GM23248 (cell line): ENCODE measurements around the gene CRP. TPM values are rescaled to one million over a fixed set of nuclear protein-coding genes. Genes with fewer than 3 reads are reported as not detected.
"Not testable (repeated sequence)": the region's sequence is repeated elsewhere in the genome, so short reads cannot be mapped to it uniquely, and the experiment has no call there.

ENCODE experiments used
- DNase-seq: peaks from one replicate; pipeline ENCODE4 v3.0.0-alpha.2; 2015
- H2AFZ ChIP-seq: fragments of 200-600 bp; sonication (generic); 2 replicates; pipeline ENCODE4 v1.6.1; 2016; ENCODE audit warnings: antibody characterized with exemption
- H3F3A ChIP-seq: fragments of 200-600 bp; sonication (generic); 2 replicates; pipeline ENCODE4 v1.6.1; 2016; ENCODE audit warnings: mild to moderate bottlenecking, antibody characterized with exemption, mixed run types; ENCODE audit not compliant: insufficient read depth
- H3K27ac ChIP-seq: fragments of 200-600 bp; sonication (generic); 2 replicates; pipeline ENCODE4 v1.5.1; 2016; ENCODE audit warnings: mild to moderate bottlenecking
- H3K27me3 ChIP-seq: fragments of 200-600 bp; sonication (generic); replicated peaks from 2 replicates; pipeline ENCODE4 v1.6.1; 2016; ENCODE audit warnings: mild to moderate bottlenecking; ENCODE audit not compliant: insufficient read depth
- H3K36me3 ChIP-seq: fragments of 200-600 bp; sonication (generic); 2 replicates; pipeline ENCODE4 v1.6.1; 2016; ENCODE audit warnings: low read depth, mild to moderate bottlenecking
- H3K4me1 ChIP-seq: fragments of 200-600 bp; sonication (generic); 2 replicates; pipeline ENCODE4 v1.6.1; 2016; ENCODE audit warnings: mild to moderate bottlenecking; ENCODE audit not compliant: insufficient read depth
- H3K4me2 ChIP-seq: fragments of 200-600 bp; sonication (generic); one replicate; pipeline ENCODE4 v1.6.1; 2016; ENCODE audit warnings: mild to moderate bottlenecking; ENCODE audit not compliant: unreplicated experiment
- H3K4me3 ChIP-seq: fragments of 200-600 bp; sonication (generic); 2 replicates; pipeline ENCODE4 v1.5.1; 2016; ENCODE audit warnings: mild to moderate bottlenecking
- H3K79me2 ChIP-seq: fragments of 200-600 bp; sonication (generic); 2 replicates; pipeline ENCODE4 v1.6.1; 2016; ENCODE audit warnings: mild to moderate bottlenecking; ENCODE audit not compliant: insufficient read depth
- H3K9ac ChIP-seq: fragments of 200-600 bp; sonication (generic); 2 replicates; pipeline ENCODE4 v1.6.1; 2016; ENCODE audit warnings: mild to moderate bottlenecking
- H3K9me2 ChIP-seq: fragments of 200-600 bp; sonication (generic); 2 replicates; pipeline ENCODE4 v1.6.1; 2016; ENCODE audit warnings: mixed run types, mild to moderate bottlenecking, moderate library complexity; ENCODE audit not compliant: insufficient read depth
- H3K9me3 ChIP-seq: fragments of 200-600 bp; sonication (generic); one replicate; pipeline ENCODE4 v1.6.1; 2017; ENCODE audit warnings: low read depth
- H4K20me1 ChIP-seq: fragments of 200-600 bp; sonication (generic); 2 replicates; pipeline ENCODE4 v1.6.0; 2016; ENCODE audit not compliant: insufficient read depth
- EZH2 ChIP-seq: fragments of 200-600 bp; sonication (generic); IDR thresholded peaks from 2 replicates; pipeline ENCODE4 v1.6.1; 2018; ENCODE audit warnings: antibody characterized with exemption, mild to moderate bottlenecking; ENCODE audit not compliant: insufficient read depth, poor library complexity, severe bottlenecking
- EZH2phosphoT487 ChIP-seq: fragments of 200-600 bp; sonication (generic); IDR thresholded peaks from 2 replicates; pipeline ENCODE4 v1.6.1; 2018; ENCODE audit warnings: antibody characterized with exemption, moderate library complexity, mild to moderate bottlenecking, low read depth; ENCODE audit not compliant: insufficient read depth
- WGBS, 2 experiments: methylation state at CpG; one replicate each; pipeline ENCODE4 v1.1.6; 2015 to 2017; ENCODE audit warnings: low lambda C conversion rate in 2 of 2, low coverage in 1 of 2; ENCODE audit errors: missing lambda C conversion rate in 2 of 2; 5-methylcytosine and 5-hydroxymethylcytosine counted together
- in situ Hi-C: fragments of 300-500 bp; cut with MboI; formaldehyde crosslinking; loops from 2 replicates; pipeline ENCODE4 v1.15.0; 2020
- polyA plus RNA-seq: library from polyadenylated mRNA; unstranded; fragments of >200 nt; fragmentation: Nextera tagmentation; extraction: Ambion mirVana; gene quantifications from 2 replicates; pipeline ENCODE4 v1.2.1, GENCODE V29; 2016
- total RNA-seq: library from RNA; depleted of rRNA; stranded (reverse); fragments of >200 nt; shearing (Covaris generic); gene quantifications from 2 replicates; pipeline ENCODE4 v1.2.3, GENCODE V29; 2014

The CRP gene
- total and polyA plus RNA-seq, 2 experiments from 2014 or later = not detected

DNA sequence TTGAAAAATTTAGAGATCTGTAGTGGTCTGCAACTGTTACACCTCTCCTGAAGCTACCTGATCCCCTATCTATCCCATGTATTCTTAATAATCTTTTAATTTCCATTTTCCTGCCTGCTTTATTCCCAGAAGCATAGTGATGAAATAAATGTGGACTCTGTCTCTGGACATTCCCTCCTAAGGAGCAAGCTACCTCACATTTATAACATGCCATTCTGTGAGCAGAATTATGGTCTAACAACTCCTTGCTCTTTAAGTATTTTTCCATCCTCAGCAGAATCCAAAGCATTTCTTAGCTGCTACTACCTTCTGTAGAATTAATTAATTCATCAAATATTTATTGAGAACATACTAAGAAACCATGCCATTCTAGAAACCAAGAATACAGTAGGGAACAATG lies 15.1 kb downstream of the CRP start:
- no peak overlapping the region for H3K4me3 ChIP-seq
- H3F3A ChIP-seq = no peaks in the 10 kb centered on the region
- no peaks in the 10 kb centered on the region for H3K27me3 ChIP-seq
- H3K27ac ChIP-seq = no peak overlapping the region
- no peak overlapping the region for H3K4me2 ChIP-seq
- no peaks in the 10 kb centered on the region for H3K79me2 ChIP-seq
- TF ChIP-seq EZH2 (no peak), EZH2phosphoT487 (no peak)
- H4K20me1 ChIP-seq = no peaks in the 10 kb centered on the region
- no peak for DNase-seq
- H3K9me2 ChIP-seq = no peaks in the 10 kb centered on the region
- H2AFZ ChIP-seq = no peak overlapping the region
- H3K36me3 ChIP-seq = no peaks in the 10 kb centered on the region
- H3K4me1 ChIP-seq = no peaks in the 10 kb centered on the region
- in situ Hi-C loops = no loop called here
- H3K9me3 ChIP-seq = no peaks in the 10 kb centered on the region
- no peak overlapping the region for H3K9ac ChIP-seq

DNA sequence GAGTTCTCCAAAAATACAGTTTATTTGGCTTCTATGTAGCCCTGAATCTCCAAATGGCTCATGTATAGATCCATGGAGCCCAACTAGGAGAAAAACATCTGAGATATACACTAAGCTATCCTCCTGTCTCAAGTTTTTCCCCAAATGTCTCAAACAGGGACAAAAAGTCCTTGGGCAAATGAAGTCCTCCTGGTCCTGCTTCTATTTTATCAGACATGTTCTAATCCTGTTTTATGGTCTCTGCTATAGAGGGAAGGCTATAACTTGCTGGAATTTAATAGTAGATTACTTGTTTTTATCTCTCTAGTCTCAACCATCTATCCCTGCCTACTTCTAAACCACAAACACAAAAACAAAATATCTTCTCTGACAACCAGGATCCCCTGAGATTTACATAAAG lies 26.9 kb downstream of the CRP start:
- Histone ChIP-seq H3F3A (no peaks in the 10 kb centered on the region), H3K4me1 (no peaks in the 10 kb centered on the region), H4K20me1 (no peaks in the 10 kb centered on the region), H3K36me3 (no peaks in the 10 kb centered on the region), H3K9ac (no peak overlapping the region), H3K9me2 (no peaks in the 10 kb centered on the region), H3K27me3 (0 out of 2 replicates have a peak, but pooled peaks cover 6% of the 10 kb centered on the region), H3K4me2 (no peak overlapping the region), H2AFZ (no peak overlapping the region), H3K4me3 (no peak overlapping the region), H3K79me2 (no peaks in the 10 kb centered on the region), H3K27ac (no peak overlapping the region), H3K9me3 (no peaks in the 10 kb centered on the region)
- no peak for DNase-seq
- TF ChIP-seq EZH2phosphoT487 = no peak
- no peak for TF ChIP-seq EZH2
- in situ Hi-C loops = no loop called here

DNA sequence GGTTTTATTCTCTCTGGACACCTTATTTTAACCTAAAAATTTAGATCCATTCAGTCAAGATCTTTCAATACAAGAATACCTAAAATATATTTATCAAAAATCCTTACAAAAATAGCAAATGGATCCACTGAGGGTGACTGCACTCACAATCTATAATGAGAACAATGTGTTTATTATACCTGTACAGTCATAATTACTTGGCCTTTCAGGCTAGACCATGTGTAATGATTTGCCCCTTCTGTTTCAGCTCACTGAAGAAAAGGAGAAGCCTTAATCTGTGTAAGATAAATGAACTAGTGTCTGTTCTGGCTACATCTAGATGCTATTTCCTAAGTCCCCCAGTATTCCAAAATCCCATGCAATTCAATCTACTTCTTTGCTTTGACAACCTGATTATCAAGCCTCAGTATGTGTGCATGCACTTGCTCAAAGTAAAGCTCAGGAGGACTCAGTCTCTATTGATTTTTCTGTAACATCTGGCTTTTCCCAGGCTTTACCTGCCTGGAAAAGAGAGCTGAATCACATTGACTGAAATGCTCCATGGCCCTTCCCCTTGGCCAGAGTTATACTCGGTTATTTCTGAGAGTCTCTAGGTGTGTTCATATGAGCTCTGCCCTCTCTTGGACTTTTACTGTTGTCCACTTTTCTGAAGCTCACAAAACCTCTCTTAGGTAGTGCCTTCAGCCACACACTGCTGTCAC lies 27.6 kb downstream of the CRP start:
- DNase-seq = no peak
- no peaks in the 10 kb centered on the region for H3K4me1 ChIP-seq
- no peaks in the 10 kb centered on the region for H3K9me2 ChIP-seq
- H2AFZ ChIP-seq = no peak overlapping the region
- WGBS, 2 experiments = 0 to 29% methylated on average over 1 of the region's 1 CpG
- H3K4me3 ChIP-seq = no peak overlapping the region
- H3K4me2 ChIP-seq = no peak overlapping the region
- H3K36me3 ChIP-seq = no peaks in the 10 kb centered on the region
- H3K27ac ChIP-seq = no peak overlapping the region
- H4K20me1 ChIP-seq = no peaks in the 10 kb centered on the region
- no peaks in the 10 kb centered on the region for H3K79me2 ChIP-seq
- no peak for TF ChIP-seq EZH2phosphoT487
- TF ChIP-seq EZH2 = no peak
- no peak overlapping the region for H3K9ac ChIP-seq
- 0 out of 2 replicates have a peak, but pooled peaks cover 6% of the 10 kb centered on the region for H3K27me3 ChIP-seq
- H3K9me3 ChIP-seq = no peaks in the 10 kb centered on the region
- H3F3A ChIP-seq = no peaks in the 10 kb centered on the region
- in situ Hi-C loops = no loop called here

DNA sequence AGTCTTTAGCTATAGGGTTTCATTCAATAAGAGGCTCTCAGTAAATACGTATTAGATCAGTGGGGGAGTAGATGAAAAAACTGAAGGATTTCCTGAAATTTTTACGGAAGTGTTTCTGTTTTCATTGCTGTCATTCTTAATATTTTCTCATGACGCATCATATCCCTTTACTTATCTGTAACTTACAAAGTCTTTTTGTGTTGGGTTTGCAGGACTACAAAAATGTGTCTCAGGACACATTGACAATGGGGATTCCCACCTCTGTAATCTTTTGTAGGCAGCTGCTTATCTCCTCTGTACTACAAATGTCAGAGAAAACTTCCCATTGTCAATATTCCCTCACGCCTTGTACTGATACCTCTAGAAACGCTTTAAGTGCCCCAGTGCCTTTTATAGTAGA lies 35.5 kb downstream of the CRP start:
- Histone ChIP-seq H2AFZ (no peak overlapping the region), H3K4me2 (no peak overlapping the region), H3K27ac (no peak overlapping the region), H3K4me3 (no peak overlapping the region), H3K27me3 (no peaks in the 10 kb centered on the region), H3K36me3 (no peaks in the 10 kb centered on the region), H3K4me1 (no peaks in the 10 kb centered on the region), H3K79me2 (no peaks in the 10 kb centered on the region), H3K9ac (no peak overlapping the region), H4K20me1 (no peaks in the 10 kb centered on the region), H3K9me2 (no peaks in the 10 kb centered on the region), H3K9me3 (no peaks in the 10 kb centered on the region), H3F3A (no peaks in the 10 kb centered on the region)
- in situ Hi-C loops = no loop called here
- TF ChIP-seq EZH2 (no peak), EZH2phosphoT487 (no peak)
- no peak for DNase-seq
- WGBS, 2 experiments = no CpG with 5 or more reads among the region's 5 CpGs

DNA sequence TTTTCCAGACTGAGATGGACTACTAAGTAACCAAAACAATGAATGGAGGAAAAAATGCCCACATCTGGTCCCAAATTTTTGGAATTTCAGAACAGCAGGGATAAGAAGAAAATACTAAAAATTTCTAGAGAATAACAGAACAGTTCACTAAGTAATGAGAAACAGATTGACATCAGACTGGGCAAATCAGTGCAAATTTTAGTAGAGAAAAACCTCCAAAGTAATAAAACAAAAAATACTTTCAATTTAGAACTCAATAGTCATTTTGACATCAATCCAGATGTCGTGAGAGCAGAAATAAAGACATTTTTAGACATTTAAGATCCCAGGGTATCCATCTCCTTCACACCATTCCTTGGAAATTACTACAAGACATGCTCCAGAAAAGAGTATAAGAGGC lies 39.3 kb downstream of the CRP start:
- H3K79me2 ChIP-seq = no peaks in the 10 kb centered on the region
- no peak overlapping the region for H3K4me3 ChIP-seq
- no peaks in the 10 kb centered on the region for H3K9me2 ChIP-seq
- no peak overlapping the region for H3K4me2 ChIP-seq
- no peak overlapping the region for H3K9ac ChIP-seq
- 0 to 3% methylated on average over 1 of the region's 1 CpG for WGBS, 2 experiments
- H3K4me1 ChIP-seq = no peaks in the 10 kb centered on the region
- H3K36me3 ChIP-seq = no peaks in the 10 kb centered on the region
- no peaks in the 10 kb centered on the region for H3F3A ChIP-seq
- H3K27ac ChIP-seq = no peak overlapping the region
- H3K9me3 ChIP-seq = no peaks in the 10 kb centered on the region
- no peak for DNase-seq
- H3K27me3 ChIP-seq = no peaks in the 10 kb centered on the region
- TF ChIP-seq EZH2 = no peak
- TF ChIP-seq EZH2phosphoT487 = no peak
- no peak overlapping the region for H2AFZ ChIP-seq
- no peaks in the 10 kb centered on the region for H4K20me1 ChIP-seq
- in situ Hi-C loops = no loop called here

DNA sequence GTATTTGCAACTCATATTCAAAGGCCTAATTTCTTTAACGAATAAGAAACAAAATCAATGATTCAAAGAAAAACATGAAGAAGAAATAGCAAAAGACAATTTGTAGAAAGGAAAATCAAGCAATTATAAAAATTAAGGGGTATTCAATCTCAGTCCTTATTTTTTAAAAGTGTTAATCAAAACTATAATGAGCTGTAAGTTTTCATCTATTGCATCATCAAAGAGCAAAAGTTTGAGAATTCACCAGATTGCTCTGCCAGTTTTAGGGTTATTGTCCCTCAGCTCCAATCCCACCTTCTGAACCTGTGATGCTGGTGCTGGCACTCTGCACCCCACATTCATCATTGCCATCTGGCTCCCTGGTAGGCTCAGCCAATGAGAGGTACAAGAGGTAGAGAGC lies 42.0 kb downstream of the CRP start:
- H3K36me3 ChIP-seq, H3K27me3 ChIP-seq, H3K4me2 ChIP-seq, H3F3A ChIP-seq, H3K27ac ChIP-seq, H3K4me1 ChIP-seq, H3K79me2 ChIP-seq, in situ Hi-C loops, H3K4me3 ChIP-seq, H3K9me3 ChIP-seq, H2AFZ ChIP-seq, H4K20me1 ChIP-seq, H3K9me2 ChIP-seq, H3K9ac ChIP-seq, DNase-seq: not testable (repeated sequence)
- WGBS, 2 experiments = 35 to 41% methylated on average over 1 of the region's 1 CpG
